HuH-7 (cell line): ENCODE measurements around the gene LGALS8.

Experiments
- DNase-seq: peaks from one replicate; pipeline ENCODE4 v3.0.0; 2011; ENCODE audit warnings: low spot score

LGALS8 gene

GRCh38 chr1:236602171-236602570 lies 78.4 kb downstream of the LGALS8 start:
- DNase-seq, result no peak
